HepG2 (cell line): Measurements from ENCODE around the gene MLYCD. TPM values are rescaled to one million over a fixed set of nuclear protein-coding genes. Genes with fewer than 3 reads are reported as not detected.

ENCODE experiments used
- ARHGAP35 ChIP-seq: sonication (generic); formaldehyde crosslinking; IDR thresholded peaks from 2 replicates; pipeline ENCODE4 v1.9.0; 2022; ENCODE audit warnings: mild to moderate bottlenecking, inconsistent platforms, moderate library complexity, missing genetic modification reagents, borderline replicate concordance
- FIP1L1 ChIP-seq: fragments of 200-400 bp; formaldehyde crosslinking; IDR thresholded peaks from 2 replicates; pipeline ENCODE4 v1.6.1; 2018; ENCODE audit warnings: low read depth, mild to moderate bottlenecking, low read length, moderate library complexity, borderline replicate concordance; ENCODE audit not compliant: insufficient read depth
- FOSL1 ChIP-seq: sonication (generic); formaldehyde crosslinking; IDR thresholded peaks from 2 replicates; pipeline ENCODE4 v1.9.0; 2021; ENCODE audit warnings: missing genetic modification reagents, borderline replicate concordance
- FOXP4 ChIP-seq: sonication (generic); formaldehyde crosslinking; IDR thresholded peaks from 2 replicates; pipeline ENCODE4 v1.4.0; 2020; ENCODE audit warnings: missing genetic modification reagents
- JUNB ChIP-seq: sonication (generic); formaldehyde crosslinking; IDR thresholded peaks from 2 replicates; pipeline ENCODE4 v1.8.0; 2022; ENCODE audit warnings: missing genetic modification reagents, mild to moderate bottlenecking, borderline replicate concordance
- KDM1A ChIP-seq: IDR thresholded peaks from 2 replicates; pipeline ENCODE4 v1.6.1; 2016; ENCODE audit warnings: missing compliant biosample characterization
- MAFK ChIP-seq, 2 experiments: IDR thresholded peaks in 1 of 2; conservative IDR thresholded peaks in 1 of 2; 2 replicates each; pipeline ENCODE4 v1.6.1; 2011; ENCODE audit warnings: improper control_type of control experiment in 2 of 2, low read length in 2 of 2
- MEIS2 ChIP-seq: sonication (generic); formaldehyde crosslinking; IDR thresholded peaks from 2 replicates; pipeline ENCODE4 v1.9.0; 2021; ENCODE audit warnings: mild to moderate bottlenecking, missing genetic modification reagents
- MXD1 ChIP-seq: sonication (generic); formaldehyde crosslinking; IDR thresholded peaks from 2 replicates; pipeline ENCODE4 v1.4.0; 2020; ENCODE audit warnings: mild to moderate bottlenecking, missing genetic modification reagents
- PPARG ChIP-seq: conservative IDR thresholded peaks from 2 replicates; pipeline ENCODE4 v1.6.1; 2016; ENCODE audit warnings: missing biosample characterization, missing genetic modification reagents
- RORA ChIP-seq: sonication (generic); formaldehyde crosslinking; IDR thresholded peaks from 2 replicates; pipeline ENCODE4 v1.5.0; 2020; ENCODE audit warnings: mild to moderate bottlenecking, missing genetic modification reagents, moderate library complexity
- U2AF2 ChIP-seq: fragments of 200-400 bp; formaldehyde crosslinking; IDR thresholded peaks from 2 replicates; pipeline ENCODE4 v1.6.1; 2017; ENCODE audit warnings: low read depth, mild to moderate bottlenecking, low read length
- ZBTB34 ChIP-seq: sonication (generic); formaldehyde crosslinking; IDR thresholded peaks from 2 replicates; pipeline ENCODE4 v1.8.0; 2022; ENCODE audit warnings: mild to moderate bottlenecking, missing genetic modification reagents
- ZBTB4 ChIP-seq: sonication (generic); formaldehyde crosslinking; IDR thresholded peaks from 2 replicates; pipeline ENCODE4 v1.4.0; 2020; ENCODE audit warnings: missing genetic modification reagents, mild to moderate bottlenecking, borderline replicate concordance
- ZBTB7B ChIP-seq: sonication (generic); formaldehyde crosslinking; IDR thresholded peaks from 2 replicates; pipeline ENCODE4 v1.4.0; 2020; ENCODE audit warnings: missing genetic modification reagents
- ZNF160 ChIP-seq: sonication (generic); formaldehyde crosslinking; IDR thresholded peaks from 2 replicates; pipeline ENCODE4 v1.8.0; 2022; ENCODE audit warnings: mild to moderate bottlenecking, inconsistent platforms, missing genetic modification reagents
- ZNF20 ChIP-seq: sonication (generic); formaldehyde crosslinking; IDR thresholded peaks from 2 replicates; pipeline ENCODE4 v1.4.0; 2020; ENCODE audit warnings: mild to moderate bottlenecking, moderate library complexity, missing genetic modification reagents
- ZNF230 ChIP-seq: sonication (generic); formaldehyde crosslinking; IDR thresholded peaks from 2 replicates; pipeline ENCODE4 v1.4.0; 2020; ENCODE audit warnings: mild to moderate bottlenecking, missing genetic modification reagents
- ZNF790 ChIP-seq: sonication (generic); formaldehyde crosslinking; IDR thresholded peaks from 2 replicates; pipeline ENCODE4 v1.8.0; 2022; ENCODE audit warnings: missing genetic modification reagents, mild to moderate bottlenecking, borderline replicate concordance
- polyA plus RNA-seq, 8 experiments: library from polyadenylated mRNA; depleted of rRNA in 3 of 8; stranded (reverse) in 7 of 8; unstranded in 1 of 8; fragments of >200 nt; fragmentation: Illumina TruSeq in 4 of 8; extraction: Trizol in 4 of 8; gene quantifications; 2 replicates each; pipeline versions ENCODE4 v1.2.1 to v1.2.3, GENCODE V29; 2011 to 2016; ENCODE audit warnings: low read depth in 4 of 8, missing spikeins in 1 of 8, mixed read lengths in 1 of 8; ENCODE audit not compliant: insufficient read depth in 1 of 8
- total RNA-seq, 5 experiments: library from RNA; depleted of rRNA; stranded (reverse); fragments of >200 nt; fragmentation: Illumina TruSeq; extraction: Trizol; gene quantifications; 2 replicates each; pipeline ENCODE4 v1.2.3, GENCODE V29; 2016; ENCODE audit warnings: low read depth in 1 of 5
- TF ChIP-seq, protein P1 (sequence below): sonication (generic); formaldehyde crosslinking; IDR thresholded peaks from 2 replicates; pipeline ENCODE4 v1.4.0; 2020; ENCODE audit warnings: missing genetic modification reagents, borderline replicate concordance

Gene MLYCD
- total and polyA plus RNA-seq, 2 of the 13 experiments (the other 11 are each of a cell fraction or from before 2014, with no cell fraction given) = 1.8 to 4.0 TPM

- no peak for TF ChIP-seq ARHGAP35
- TF ChIP-seq, protein P1, sequence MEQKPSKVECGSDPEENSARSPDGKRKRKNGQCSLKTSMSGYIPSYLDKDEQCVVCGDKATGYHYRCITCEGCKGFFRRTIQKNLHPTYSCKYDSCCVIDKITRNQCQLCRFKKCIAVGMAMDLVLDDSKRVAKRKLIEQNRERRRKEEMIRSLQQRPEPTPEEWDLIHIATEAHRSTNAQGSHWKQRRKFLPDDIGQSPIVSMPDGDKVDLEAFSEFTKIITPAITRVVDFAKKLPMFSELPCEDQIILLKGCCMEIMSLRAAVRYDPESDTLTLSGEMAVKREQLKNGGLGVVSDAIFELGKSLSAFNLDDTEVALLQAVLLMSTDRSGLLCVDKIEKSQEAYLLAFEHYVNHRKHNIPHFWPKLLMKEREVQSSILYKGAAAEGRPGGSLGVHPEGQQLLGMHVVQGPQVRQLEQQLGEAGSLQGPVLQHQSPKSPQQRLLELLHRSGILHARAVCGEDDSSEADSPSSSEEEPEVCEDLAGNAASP (CRISPR knock-in tag) = peak; percentile 90; the same call in 1 of the 2 replicates
- TF ChIP-seq FOXP4 (CRISPR knock-in tag) = peak; percentile 96
- no peak for TF ChIP-seq ZNF230
- TF ChIP-seq FOSL1 (CRISPR knock-in tag) = no peak
- no peak for TF ChIP-seq U2AF2
- TF ChIP-seq ZBTB7B (CRISPR knock-in tag) = peak; percentile 91
- no peak for TF ChIP-seq MXD1 (CRISPR knock-in tag)
- peak; percentile 84; the same call in 1 of the 2 replicates for TF ChIP-seq ZBTB34 (CRISPR knock-in tag)
- TF ChIP-seq ZNF160 (CRISPR knock-in tag) = 0 out of 2 replicates have a peak, but pooled peaks have one; percentile 51
- peak; percentile 93 for TF ChIP-seq KDM1A
- TF ChIP-seq MAFK (conservative IDR thresholded peaks at IDR 0.05 in 1 of 2, IDR thresholded peaks at IDR 0.05 in 1 of 2; ENCODE audit: low read length in 2 of 2) = peak; percentile 64 to 75
- no peak for TF ChIP-seq JUNB (CRISPR knock-in tag)
- no peak for TF ChIP-seq FIP1L1
- TF ChIP-seq ZNF20 (CRISPR knock-in tag) = no peak
- 0 out of 2 replicates have a peak, but pooled peaks have one; percentile 64 for TF ChIP-seq ZBTB4
- 0 out of 2 replicates have a peak, but pooled peaks have one; percentile 41 for TF ChIP-seq MEIS2 (CRISPR knock-in tag)
- TF ChIP-seq RORA = no peak
- TF ChIP-seq PPARG = peak; percentile 78
- no peak for TF ChIP-seq ZNF790 (CRISPR knock-in tag)
These were observed 50.2 kb downstream of the MLYCD start (continued) for GRCh38 chr16:83948914-83949723.
